Stimulated activated CD4-positive, alpha-beta T cell treated with anti-CD3 and anti-CD28 coated beads, Interleukin-2, amount 100 ng/mL, for 4 hours (primary cell): ENCODE measurements around the gene CRLF1.
"Not testable (repeated sequence)": the region's sequence is repeated elsewhere in the genome, so short reads cannot be mapped to it uniquely, and the experiment has no call there.

Experiments used
- DNase-seq: peaks from one replicate; pipeline ENCODE4 v3.0.0-alpha.2; 2020; ENCODE audit warnings: low read depth

The CRLF1 gene

GRCh38 chr19:18608805-18609716 lies 2.5 kb upstream of the CRLF1 start:
- DNase-seq, result no peak

DNA sequence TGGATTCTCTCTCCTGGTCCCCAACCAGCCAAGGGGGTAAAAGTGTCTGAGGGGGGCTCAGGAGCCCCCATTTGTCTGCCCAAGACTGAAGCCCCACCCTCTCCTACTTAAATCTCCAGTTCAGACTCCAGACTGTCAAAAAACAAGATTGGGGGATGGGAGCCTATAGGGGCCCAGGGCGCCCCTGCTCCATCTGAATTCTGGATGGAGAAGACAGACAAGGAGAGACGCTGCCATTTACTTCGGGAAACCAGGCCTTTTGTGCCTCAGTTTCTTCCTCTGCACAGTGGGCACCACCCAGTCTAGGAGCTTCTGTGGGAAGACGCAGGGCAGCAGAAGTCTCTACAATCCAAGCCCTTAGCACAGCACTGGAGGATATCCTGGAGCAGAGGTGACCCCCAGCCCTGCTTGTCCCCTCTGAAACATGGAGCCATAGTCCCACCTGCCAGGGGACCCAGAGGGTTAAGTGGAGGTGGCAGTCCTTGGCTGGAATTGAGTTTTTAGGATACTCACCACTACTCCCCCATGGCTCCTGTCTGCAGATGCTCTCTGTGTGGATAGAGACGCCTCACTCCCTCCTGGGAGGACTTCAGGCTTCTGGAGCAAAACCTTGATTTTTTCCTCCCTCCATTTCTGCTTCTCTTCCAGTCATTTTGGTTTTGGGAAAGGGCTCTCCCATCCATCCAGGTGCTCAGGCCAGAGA lies 1.7 kb upstream of the CRLF1 start:
- DNase-seq, result no peak

GRCh38 chr19:18607226-18608101 lies 865 bp upstream of the CRLF1 start:
- DNase-seq, result peak; percentile 43

GRCh38 chr19:18605546-18606280 lies 886 bp downstream of the CRLF1 start:
- DNase-seq, result no peak

DNA sequence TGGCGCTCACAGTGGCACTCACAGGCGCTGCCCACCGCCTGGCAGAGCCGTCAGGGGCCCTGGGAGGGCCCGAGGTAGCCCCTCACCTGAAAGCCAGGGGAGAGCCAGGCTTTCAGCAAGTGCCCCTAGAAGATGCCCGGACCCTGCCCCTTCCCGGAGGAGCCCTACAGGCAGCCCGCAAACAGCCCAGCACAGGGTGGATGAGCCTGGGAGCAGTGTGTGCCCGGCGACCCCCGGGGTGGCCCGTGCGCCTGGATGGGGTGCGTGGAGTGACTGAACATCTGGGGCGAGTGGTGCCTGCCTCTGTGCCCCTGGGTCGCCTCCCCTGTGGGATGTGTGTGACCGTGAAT lies 1.4 kb downstream of the CRLF1 start:
- DNase-seq, result no peak

GRCh38 chr19:18604820-18605159 lies 1.8 kb downstream of the CRLF1 start:
- no peak for DNase-seq

- no peak for DNase-seq
These were observed 2.4 kb downstream of the CRLF1 start for GRCh38 chr19:18603958-18604819.

- no peak for DNase-seq
These were observed 3.2 kb downstream of the CRLF1 start for GRCh38 chr19:18603255-18603957.

- no peak for DNase-seq
These were observed 4.7 kb downstream of the CRLF1 start for GRCh38 chr19:18601875-18602274.

DNA sequence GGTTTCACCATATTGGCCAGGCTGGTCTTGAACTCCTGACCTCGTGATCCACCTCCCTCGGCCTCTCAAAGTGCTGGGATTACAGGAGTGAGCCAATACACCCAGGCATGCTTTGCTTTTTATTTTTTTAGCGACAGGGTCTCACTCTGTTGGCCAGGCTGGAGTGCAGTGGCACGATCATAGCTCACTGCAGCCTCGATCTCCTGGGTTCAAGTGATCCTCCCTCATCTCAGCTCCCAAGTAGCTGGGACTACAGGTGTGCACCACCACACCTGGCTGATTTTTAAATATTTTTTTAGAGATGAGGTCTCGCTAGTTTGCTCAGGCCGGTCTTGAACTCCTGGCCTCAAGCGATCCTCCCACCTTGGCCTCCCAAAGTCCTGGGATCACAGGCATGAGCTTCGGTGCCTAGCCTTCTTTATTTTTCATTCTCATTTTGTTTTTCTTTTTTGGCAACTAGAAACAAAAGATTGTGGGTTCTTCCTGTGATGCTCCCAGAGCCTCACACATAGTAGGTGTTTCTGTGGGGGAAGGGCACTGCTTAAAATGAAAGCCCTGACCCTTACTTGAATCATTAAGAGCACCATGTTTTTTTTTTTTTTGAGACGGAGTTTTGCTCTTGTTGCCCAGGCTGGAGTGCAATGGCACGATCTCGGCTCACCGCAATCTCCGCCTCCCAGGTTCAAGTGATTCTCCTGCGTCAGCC lies 5.8 kb downstream of the CRLF1 start:
- DNase-seq, result not testable (repeated sequence)

DNA sequence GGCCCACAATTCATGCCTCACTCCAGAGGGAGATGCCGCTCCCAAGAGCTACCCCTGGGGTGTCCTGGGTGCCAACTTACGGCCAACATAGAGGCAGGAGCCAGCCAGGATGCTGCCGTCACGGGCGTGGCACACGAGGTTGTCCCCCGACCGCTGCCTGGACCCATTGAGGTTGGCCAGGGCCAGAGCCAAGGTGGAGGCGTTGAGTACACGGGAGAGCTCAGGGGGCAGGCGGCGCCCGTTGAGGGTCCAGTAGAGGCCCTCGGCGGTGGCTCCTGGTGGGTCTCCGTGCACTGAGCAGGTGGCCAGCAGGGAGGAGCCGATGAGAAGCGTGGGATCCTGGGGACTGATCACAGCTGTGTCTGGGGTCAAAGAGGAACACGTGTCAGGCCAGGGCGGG lies 7.1 kb downstream of the CRLF1 start:
- no peak for DNase-seq

DNA sequence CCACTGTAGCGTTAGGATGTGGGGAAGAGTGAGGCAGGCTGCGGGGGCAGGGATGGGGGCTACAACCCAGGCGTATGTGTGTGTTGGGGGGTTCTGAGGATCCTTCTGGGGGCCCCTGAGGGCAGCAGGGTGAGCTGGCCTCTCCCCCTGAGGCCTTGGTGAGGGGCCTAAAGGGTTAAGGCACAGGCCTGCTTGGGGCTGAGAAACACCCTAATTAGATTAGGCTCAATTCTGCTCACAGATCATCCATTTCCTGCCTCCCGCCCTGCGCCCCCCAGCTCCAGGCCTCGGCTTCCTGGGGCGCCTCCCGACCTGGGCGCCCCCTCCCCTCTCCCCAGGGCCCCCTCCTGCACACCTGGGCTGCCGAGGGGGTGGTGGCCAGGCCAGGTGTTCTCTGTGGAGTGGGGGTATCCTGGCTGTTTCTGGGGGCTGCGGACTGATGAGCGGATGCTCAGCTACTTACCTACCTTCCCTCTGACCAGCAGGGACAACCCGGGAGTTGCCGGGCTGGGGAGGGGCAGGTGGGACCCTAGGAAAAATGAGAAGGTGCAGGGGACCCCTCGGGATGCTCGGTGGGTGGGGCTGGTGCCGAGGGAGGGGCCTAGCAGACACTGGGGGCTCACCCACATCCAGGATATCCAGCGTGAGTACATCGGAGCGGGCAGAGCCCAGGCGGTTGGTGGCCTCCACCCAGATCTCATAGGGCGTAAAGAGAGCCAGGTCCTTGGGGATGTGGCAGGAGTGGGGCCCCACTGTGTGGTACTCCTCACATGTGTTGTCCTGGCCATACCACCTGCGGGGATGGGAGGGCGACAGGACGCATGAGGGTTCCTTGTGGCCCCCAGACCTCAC lies 8.6 kb downstream of the CRLF1 start:
- no peak for DNase-seq

DNA sequence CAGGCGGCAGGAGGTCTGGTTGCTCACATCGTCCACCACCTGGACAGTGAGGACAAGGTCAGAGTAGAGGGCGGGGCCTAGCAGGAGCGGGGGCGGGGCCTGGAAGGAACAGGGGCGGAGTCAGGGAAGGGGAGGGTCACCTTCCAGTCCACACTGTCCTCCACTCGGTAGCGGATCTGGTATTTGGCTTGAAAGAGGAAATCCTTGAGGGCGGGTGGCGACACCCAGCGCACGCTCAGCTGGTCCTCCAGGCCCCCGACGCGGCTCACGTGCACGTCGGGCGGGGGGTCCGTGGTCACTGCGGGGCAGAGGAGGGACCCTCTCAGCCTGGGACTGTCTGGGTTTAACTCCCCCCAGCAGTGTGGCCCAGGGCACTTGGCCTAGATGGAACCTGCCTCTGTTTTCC lies 9.8 kb downstream of the CRLF1 start:
- DNase-seq, result no peak

DNA sequence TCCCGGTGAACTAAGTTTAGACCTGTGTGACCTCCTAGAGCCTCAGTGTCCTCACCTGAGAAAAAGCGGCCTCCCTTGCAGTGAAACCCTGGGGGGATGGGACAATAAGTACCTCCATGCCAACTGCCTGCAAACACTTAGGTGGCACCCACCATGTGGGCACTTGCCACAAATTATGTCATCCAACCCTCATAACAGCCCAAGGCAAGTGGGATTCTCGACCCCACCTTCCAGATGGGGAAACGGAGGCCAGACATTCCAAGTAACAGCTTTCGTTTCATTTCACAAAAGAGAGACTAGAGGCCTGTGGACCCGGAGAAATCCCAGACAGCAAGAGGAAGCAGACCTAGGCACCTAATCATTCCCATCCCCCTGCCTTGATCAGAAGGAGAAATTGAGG lies 11.1 kb downstream of the CRLF1 start:
- DNase-seq, result no peak

- DNase-seq, result no peak
These were observed 11.7 kb downstream of the CRLF1 start for GRCh38 chr19:18594824-18595373.

DNA sequence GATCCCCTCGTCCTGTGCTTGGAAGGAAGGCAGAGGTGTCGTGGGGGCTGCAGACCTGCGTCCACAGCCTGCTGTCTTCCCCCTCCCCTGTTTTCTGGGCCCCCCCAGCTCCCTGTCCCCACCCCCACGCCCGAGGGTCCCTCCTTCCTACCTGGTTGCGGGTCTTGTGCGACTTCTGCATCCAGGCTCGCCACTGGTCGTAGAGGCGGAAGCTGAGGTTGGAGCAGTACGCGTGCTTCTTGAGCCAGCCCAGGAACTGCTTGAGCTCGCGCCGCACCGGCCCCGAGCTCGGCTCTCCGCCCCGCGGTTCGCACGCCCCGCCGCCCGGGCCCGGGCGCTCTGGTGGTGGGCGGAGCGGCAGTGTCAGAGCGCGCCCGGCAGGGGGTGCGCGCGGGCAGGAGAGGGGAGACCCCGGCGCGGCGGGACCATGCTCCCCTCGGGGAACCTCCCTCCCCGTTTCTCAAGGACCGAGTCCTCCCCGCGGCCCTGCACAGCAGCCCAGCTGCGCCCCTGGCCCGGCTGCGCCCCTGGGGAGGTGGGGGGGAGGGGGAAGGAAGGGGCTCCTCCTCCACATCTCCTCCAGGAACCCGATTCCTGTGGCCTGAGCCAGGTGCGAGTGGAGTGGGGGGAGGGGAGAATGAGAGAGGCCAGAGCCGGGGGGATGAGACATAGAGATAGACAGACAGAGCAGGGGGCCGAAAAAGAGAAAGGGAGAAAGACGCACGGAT lies 12.3 kb downstream of the CRLF1 start:
- DNase-seq, result peak; percentile 68

- DNase-seq, result no peak
These were observed 13.1 kb downstream of the CRLF1 start for GRCh38 chr19:18593367-18594095.
